ENCODE results near the gene GLIS1. TPM values are rescaled to one million over a fixed set of nuclear protein-coding genes. Genes with fewer than 3 reads are reported as not detected.

The GLIS1 gene
- total RNA-seq, 1 experiment from 2014 or later: 0.24 TPM

DNA sequence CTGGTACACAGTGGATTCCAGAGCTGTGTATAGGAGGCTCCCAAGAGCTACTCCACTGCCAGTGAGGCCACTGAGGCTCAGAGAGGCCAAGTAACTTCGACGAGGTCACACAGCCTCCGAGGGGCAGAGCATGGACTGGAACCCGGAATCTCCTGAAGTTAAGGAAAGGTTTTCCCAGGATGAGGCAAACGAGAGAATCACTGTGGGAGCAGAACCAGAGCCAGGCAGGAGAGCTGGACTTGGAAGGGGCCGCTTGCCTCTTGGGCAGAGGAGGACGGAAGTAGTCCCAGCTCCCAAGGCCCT lies 52.0 kb downstream of the GLIS1 start (continued):
- TF ChIP-seq, protein P1, sequence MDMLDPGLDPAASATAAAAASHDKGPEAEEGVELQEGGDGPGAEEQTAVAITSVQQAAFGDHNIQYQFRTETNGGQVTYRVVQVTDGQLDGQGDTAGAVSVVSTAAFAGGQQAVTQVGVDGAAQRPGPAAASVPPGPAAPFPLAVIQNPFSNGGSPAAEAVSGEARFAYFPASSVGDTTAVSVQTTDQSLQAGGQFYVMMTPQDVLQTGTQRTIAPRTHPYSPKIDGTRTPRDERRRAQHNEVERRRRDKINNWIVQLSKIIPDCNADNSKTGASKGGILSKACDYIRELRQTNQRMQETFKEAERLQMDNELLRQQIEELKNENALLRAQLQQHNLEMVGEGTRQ (CRISPR knock-in tag; IDR thresholded peaks at IDR 0.05): no peak
- TF ChIP-seq, protein P2, sequence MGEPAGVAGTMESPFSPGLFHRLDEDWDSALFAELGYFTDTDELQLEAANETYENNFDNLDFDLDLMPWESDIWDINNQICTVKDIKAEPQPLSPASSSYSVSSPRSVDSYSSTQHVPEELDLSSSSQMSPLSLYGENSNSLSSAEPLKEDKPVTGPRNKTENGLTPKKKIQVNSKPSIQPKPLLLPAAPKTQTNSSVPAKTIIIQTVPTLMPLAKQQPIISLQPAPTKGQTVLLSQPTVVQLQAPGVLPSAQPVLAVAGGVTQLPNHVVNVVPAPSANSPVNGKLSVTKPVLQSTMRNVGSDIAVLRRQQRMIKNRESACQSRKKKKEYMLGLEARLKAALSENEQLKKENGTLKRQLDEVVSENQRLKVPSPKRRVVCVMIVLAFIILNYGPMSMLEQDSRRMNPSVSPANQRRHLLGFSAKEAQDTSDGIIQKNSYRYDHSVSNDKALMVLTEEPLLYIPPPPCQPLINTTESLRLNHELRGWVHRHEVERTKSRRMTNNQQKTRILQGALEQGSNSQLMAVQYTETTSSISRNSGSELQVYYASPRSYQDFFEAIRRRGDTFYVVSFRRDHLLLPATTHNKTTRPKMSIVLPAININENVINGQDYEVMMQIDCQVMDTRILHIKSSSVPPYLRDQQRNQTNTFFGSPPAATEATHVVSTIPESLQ (CRISPR knock-in tag; IDR thresholded peaks at IDR 0.05): no peak

DNA sequence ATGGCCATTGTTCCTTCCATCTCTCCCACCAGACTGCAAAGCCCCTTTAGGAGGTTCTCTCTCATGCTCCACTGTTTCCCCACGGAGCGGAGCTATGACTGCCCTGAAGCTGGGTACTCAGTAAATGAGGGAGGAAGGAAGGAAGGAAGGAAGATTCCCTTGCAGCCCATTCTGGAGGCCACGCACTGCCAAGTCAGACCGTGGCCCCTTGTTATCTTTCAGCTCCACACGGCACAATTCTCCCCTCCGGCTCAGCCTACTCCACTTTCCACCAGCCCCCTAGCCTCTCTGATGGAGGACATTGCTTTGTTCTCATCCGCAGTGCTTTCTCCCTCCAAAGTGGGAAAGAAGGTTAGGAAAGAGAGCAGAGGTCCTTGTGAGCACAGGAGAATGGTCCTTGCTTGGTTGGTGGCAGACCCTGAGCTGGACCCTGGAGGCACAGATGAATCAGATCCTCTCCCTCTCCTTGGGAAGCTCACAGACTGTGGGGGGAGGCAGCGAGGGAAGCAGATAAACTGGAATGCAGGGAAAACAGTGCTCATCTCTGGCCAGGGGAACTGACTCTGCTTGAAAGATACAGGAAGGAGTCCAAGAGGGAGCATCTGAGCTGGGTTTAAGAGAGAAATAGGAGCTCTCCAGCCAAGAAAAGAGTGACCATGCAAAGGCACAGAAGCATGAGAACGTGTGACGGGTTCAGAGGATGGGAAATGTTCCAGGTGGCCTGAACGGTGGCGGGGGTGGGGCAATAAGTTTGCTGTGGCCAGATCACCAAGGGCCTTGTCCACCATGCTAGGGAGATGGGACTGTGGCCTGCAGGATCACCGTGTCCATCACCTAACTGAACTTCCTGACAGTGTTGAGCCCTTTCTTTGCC lies 52.6 kb downstream of the GLIS1 start:
- Mint-ChIP-seq H3K9me3 (no peaks in the 10 kb centered on the region), H3K36me3 (no peaks in the 10 kb centered on the region), H3K27ac (no peak overlapping the region; the same call in 1 of the 2 replicates), H3K4me3 (no peak overlapping the region), H3K27me3 (ENCODE audit: low read depth) (peaks cover 20% of the 10 kb centered on the region), H3K4me1 (peaks cover 39% of the 10 kb centered on the region)
- TF ChIP-seq FOXK1 (CRISPR knock-in tag; IDR thresholded peaks at IDR 0.05) (no peak), ESRRA (CRISPR knock-in tag; IDR thresholded peaks at IDR 0.05; ENCODE audit: borderline replicate concordance) (no peak), OVOL2 (CRISPR knock-in tag; IDR thresholded peaks at IDR 0.05; ENCODE audit: borderline replicate concordance) (no peak), SP1 (CRISPR knock-in tag; conservative IDR thresholded peaks at IDR 0.05) (no peak), FOXJ3 (CRISPR knock-in tag; IDR thresholded peaks at IDR 0.05; ENCODE audit: borderline replicate concordance) (no peak), IRF2 (CRISPR knock-in tag; IDR thresholded peaks at IDR 0.05; ENCODE audit: borderline replicate concordance, low read depth) (no peak), CREB1 (CRISPR knock-in tag; IDR thresholded peaks at IDR 0.05) (no peak)
- TF ChIP-seq, protein P3, sequence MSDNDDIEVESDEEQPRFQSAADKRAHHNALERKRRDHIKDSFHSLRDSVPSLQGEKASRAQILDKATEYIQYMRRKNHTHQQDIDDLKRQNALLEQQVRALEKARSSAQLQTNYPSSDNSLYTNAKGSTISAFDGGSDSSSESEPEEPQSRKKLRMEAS (CRISPR knock-in tag; IDR thresholded peaks at IDR 0.05): no peak
- TF ChIP-seq, protein P4, sequence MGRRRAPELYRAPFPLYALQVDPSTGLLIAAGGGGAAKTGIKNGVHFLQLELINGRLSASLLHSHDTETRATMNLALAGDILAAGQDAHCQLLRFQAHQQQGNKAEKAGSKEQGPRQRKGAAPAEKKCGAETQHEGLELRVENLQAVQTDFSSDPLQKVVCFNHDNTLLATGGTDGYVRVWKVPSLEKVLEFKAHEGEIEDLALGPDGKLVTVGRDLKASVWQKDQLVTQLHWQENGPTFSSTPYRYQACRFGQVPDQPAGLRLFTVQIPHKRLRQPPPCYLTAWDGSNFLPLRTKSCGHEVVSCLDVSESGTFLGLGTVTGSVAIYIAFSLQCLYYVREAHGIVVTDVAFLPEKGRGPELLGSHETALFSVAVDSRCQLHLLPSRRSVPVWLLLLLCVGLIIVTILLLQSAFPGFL (CRISPR knock-in tag; IDR thresholded peaks at IDR 0.05; ENCODE audit: borderline replicate concordance): no peak
- TF ChIP-seq, protein P5, sequence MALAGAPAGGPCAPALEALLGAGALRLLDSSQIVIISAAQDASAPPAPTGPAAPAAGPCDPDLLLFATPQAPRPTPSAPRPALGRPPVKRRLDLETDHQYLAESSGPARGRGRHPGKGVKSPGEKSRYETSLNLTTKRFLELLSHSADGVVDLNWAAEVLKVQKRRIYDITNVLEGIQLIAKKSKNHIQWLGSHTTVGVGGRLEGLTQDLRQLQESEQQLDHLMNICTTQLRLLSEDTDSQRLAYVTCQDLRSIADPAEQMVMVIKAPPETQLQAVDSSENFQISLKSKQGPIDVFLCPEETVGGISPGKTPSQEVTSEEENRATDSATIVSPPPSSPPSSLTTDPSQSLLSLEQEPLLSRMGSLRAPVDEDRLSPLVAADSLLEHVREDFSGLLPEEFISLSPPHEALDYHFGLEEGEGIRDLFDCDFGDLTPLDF (CRISPR knock-in tag; IDR thresholded peaks at IDR 0.05): no peak
- TF ChIP-seq, protein P6, sequence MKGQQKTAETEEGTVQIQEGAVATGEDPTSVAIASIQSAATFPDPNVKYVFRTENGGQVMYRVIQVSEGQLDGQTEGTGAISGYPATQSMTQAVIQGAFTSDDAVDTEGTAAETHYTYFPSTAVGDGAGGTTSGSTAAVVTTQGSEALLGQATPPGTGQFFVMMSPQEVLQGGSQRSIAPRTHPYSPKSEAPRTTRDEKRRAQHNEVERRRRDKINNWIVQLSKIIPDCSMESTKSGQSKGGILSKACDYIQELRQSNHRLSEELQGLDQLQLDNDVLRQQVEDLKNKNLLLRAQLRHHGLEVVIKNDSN (CRISPR knock-in tag; IDR thresholded peaks at IDR 0.05): no peak
- TF ChIP-seq, protein P7, sequence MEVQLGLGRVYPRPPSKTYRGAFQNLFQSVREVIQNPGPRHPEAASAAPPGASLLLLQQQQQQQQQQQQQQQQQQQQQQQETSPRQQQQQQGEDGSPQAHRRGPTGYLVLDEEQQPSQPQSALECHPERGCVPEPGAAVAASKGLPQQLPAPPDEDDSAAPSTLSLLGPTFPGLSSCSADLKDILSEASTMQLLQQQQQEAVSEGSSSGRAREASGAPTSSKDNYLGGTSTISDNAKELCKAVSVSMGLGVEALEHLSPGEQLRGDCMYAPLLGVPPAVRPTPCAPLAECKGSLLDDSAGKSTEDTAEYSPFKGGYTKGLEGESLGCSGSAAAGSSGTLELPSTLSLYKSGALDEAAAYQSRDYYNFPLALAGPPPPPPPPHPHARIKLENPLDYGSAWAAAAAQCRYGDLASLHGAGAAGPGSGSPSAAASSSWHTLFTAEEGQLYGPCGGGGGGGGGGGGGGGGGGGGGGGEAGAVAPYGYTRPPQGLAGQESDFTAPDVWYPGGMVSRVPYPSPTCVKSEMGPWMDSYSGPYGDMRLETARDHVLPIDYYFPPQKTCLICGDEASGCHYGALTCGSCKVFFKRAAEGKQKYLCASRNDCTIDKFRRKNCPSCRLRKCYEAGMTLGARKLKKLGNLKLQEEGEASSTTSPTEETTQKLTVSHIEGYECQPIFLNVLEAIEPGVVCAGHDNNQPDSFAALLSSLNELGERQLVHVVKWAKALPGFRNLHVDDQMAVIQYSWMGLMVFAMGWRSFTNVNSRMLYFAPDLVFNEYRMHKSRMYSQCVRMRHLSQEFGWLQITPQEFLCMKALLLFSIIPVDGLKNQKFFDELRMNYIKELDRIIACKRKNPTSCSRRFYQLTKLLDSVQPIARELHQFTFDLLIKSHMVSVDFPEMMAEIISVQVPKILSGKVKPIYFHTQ (CRISPR knock-in tag; IDR thresholded peaks at IDR 0.05): no peak
- POLR2A ChIA-PET: interaction anchor here (0.7 kb wide), 1 partner anchor 38 kb away, joined by 3 read pairs; no protein-coding TSS in a partner anchor
- CTCF ChIA-PET: interaction anchor here (0.6 to 3.6 kb wide), 6 partner anchors 19 to 306 kb away, joined by 3 to 16 read pairs (median 4); no protein-coding TSS in a partner anchor
- DNase-seq (ENCODE audit: low spot score) (no peak), ATAC-seq (no peak)
